Cardiac muscle cell (in vitro differentiated cells and primary cell): ENCODE data around the gene UNC5B. TPM values are rescaled to one million over a fixed set of nuclear protein-coding genes. Genes with fewer than 3 reads are reported as not detected.
A peak's percentile ranks its signal among the peaks of the same experiment; 100 is the strongest.

Experiments
- DNase-seq, 2 donors: peaks; one replicate each; pipeline versions ENCODE4 v3.0.0 to v3.0.0-alpha.2; 2010 to 2017; ENCODE audit warnings: low read depth in 1 of 2, low spot score in 1 of 2
- H3K27ac ChIP-seq: fragments of 200-600 bp; sonication (generic); 2 replicates; pipeline ENCODE4 v1.5.1; 2016
- H3K27me3 ChIP-seq: fragments of 200-600 bp; sonication (generic); 2 replicates; pipeline ENCODE4 v1.6.0; 2016; ENCODE audit warnings: control low read depth
- H3K36me3 ChIP-seq: fragments of 200-600 bp; sonication (generic); 2 replicates; pipeline ENCODE4 v1.5.1; 2016; ENCODE audit warnings: control low read depth
- H3K4me1 ChIP-seq: fragments of 200-600 bp; sonication (generic); 2 replicates; pipeline ENCODE4 v1.8.1; 2017; ENCODE audit warnings: low read depth, mild to moderate bottlenecking, mixed run types
- H3K4me3 ChIP-seq: fragments of 200-600 bp; sonication (generic); 2 replicates; pipeline ENCODE4 v1.5.1; 2016; ENCODE audit warnings: mild to moderate bottlenecking
- H3K9me3 ChIP-seq: fragments of 200-600 bp; sonication (generic); 2 replicates; pipeline ENCODE4 v1.5.1; 2017; ENCODE audit warnings: low read depth, mild to moderate bottlenecking, control low read depth
- polyA plus RNA-seq: library from polyadenylated mRNA; unstranded; fragments of >200 nt; fragmentation: Nextera tagmentation; extraction: Ambion mirVana; gene quantifications from 2 replicates; pipeline ENCODE4 v1.2.1, GENCODE V29; 2016
- total RNA-seq: library from RNA; depleted of rRNA; stranded (reverse); fragments of >200 nt; gene quantifications from 2 replicates; pipeline ENCODE4 v1.2.3, GENCODE V29; 2016
- TF ChIP-seq, protein P1 (sequence below): IDR thresholded peaks from 2 replicates; pipeline ENCODE4 v1.5.1; 2012; ENCODE audit warnings: low read depth, mild to moderate bottlenecking, low read length

Gene UNC5B
- total and polyA plus RNA-seq, 2 experiments from 2014 or later: 73.3 to 172 TPM

GRCh38 chr10:71213127-71213621 lies 804 bp downstream of the UNC5B start:
- peak overlapping the region; percentile 93 for H3K27ac ChIP-seq
- H3K4me1 ChIP-seq: peaks cover 37% of the 10 kb centered on the region
- H3K9me3 ChIP-seq: no peaks in the 10 kb centered on the region
- peak; percentile 75 to 84 for DNase-seq
- H3K27me3 ChIP-seq: no peaks in the 10 kb centered on the region
- TF ChIP-seq, protein P1, sequence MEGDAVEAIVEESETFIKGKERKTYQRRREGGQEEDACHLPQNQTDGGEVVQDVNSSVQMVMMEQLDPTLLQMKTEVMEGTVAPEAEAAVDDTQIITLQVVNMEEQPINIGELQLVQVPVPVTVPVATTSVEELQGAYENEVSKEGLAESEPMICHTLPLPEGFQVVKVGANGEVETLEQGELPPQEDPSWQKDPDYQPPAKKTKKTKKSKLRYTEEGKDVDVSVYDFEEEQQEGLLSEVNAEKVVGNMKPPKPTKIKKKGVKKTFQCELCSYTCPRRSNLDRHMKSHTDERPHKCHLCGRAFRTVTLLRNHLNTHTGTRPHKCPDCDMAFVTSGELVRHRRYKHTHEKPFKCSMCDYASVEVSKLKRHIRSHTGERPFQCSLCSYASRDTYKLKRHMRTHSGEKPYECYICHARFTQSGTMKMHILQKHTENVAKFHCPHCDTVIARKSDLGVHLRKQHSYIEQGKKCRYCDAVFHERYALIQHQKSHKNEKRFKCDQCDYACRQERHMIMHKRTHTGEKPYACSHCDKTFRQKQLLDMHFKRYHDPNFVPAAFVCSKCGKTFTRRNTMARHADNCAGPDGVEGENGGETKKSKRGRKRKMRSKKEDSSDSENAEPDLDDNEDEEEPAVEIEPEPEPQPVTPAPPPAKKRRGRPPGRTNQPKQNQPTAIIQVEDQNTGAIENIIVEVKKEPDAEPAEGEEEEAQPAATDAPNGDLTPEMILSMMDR: no peak
- H3K36me3 ChIP-seq: no peaks in the 10 kb centered on the region
- peak overlapping the region; percentile 96 for H3K4me3 ChIP-seq

- peak; percentile 63 to 94 for DNase-seq
- peak overlapping the region; percentile 96 for H3K4me3 ChIP-seq
- no peaks in the 10 kb centered on the region for H3K9me3 ChIP-seq
- no peaks in the 10 kb centered on the region for H3K27me3 ChIP-seq
- peaks cover 45% of the 10 kb centered on the region for H3K4me1 ChIP-seq
- H3K27ac ChIP-seq: peak overlapping the region; percentile 86
- TF ChIP-seq, protein P1: no peak
- H3K36me3 ChIP-seq: no peaks in the 10 kb centered on the region
These were observed 1.5 kb downstream of the UNC5B start for GRCh38 chr10:71213761-71214440.

GRCh38 chr10:71214641-71215559 lies 2.5 kb downstream of the UNC5B start:
- TF ChIP-seq, protein P1: no peak
- Histone ChIP-seq H3K27me3 (no peaks in the 10 kb centered on the region), H3K4me1 (peaks cover 53% of the 10 kb centered on the region), H3K4me3 (peak overlapping the region; percentile 96), H3K36me3 (no peaks in the 10 kb centered on the region), H3K9me3 (no peaks in the 10 kb centered on the region), H3K27ac (peak overlapping the region; percentile 86)
- DNase-seq: no peak

DNA sequence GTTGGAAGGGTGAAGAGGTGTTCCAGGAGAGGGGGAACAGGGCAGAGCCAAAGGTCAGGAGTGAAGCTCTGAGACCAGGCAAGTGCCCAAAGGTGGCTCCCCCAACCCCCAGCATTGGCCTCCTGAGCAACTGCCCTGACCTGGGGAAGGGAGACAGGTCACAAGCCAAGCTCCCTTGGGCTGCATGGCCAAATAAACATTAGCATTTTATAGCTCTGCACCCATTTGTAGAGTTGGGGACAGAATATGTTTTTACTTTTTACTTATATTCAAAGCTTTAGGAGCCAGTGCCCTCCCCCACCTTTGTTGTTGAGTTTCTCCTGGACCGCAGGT lies 4.0 kb downstream of the UNC5B start:
- H3K4me1 ChIP-seq: peaks cover 62% of the 10 kb centered on the region
- H3K27ac ChIP-seq: peak overlapping the region; percentile 86
- H3K9me3 ChIP-seq: no peaks in the 10 kb centered on the region
- peak overlapping the region; percentile 35 for H3K4me3 ChIP-seq
- no peaks in the 10 kb centered on the region for H3K27me3 ChIP-seq
- TF ChIP-seq, protein P1: no peak
- H3K36me3 ChIP-seq: no peaks in the 10 kb centered on the region
- DNase-seq: no peak

- Histone ChIP-seq H3K4me3 (peak overlapping the region; percentile 35), H3K36me3 (no peaks in the 10 kb centered on the region), H3K27ac (peak overlapping the region; percentile 86), H3K9me3 (no peaks in the 10 kb centered on the region), H3K27me3 (no peaks in the 10 kb centered on the region), H3K4me1 (peaks cover 67% of the 10 kb centered on the region)
- DNase-seq: no peak
- TF ChIP-seq, protein P1: no peak
These were observed 4.4 kb downstream of the UNC5B start for GRCh38 chr10:71216751-71217265.
